Calu3 (cell line): Measurements from ENCODE around the gene NUMA1. TPM values are rescaled to one million over a fixed set of nuclear protein-coding genes. Genes with fewer than 3 reads are reported as not detected.
A peak's percentile ranks its signal among the peaks of the same experiment; 100 is the strongest.

Experiments
- BruUV-seq: library from RNA; stranded (reverse); fragments of 400-500 nt; replicated peaks from 2 replicates; lab custom pipeline; 2021; lab: Mats Ljungman, UMichigan
- CTCF ChIA-PET: fragments of 300-600 bp; sonication (Branson Sonifier 250); formaldehyde crosslinking; loops from one replicate; lab custom pipeline; 2022; ENCODE audit warnings: antibody characterized with exemption; lab: Charles Lee
- DNase-seq: peaks from one replicate; pipeline ENCODE4 v3.0.0; 2022
- H3K27ac Mint-ChIP-seq: one replicate; pipeline ENCODE4 v1.8.0; 2022; ENCODE audit warnings: mixed read lengths; ENCODE audit not compliant: unreplicated experiment
- H3K27me3 Mint-ChIP-seq: one replicate; pipeline ENCODE4 v1.8.0; 2022; ENCODE audit warnings: mixed read lengths; ENCODE audit not compliant: unreplicated experiment
- H3K36me3 Mint-ChIP-seq: one replicate; pipeline ENCODE4 v1.8.0; 2022; ENCODE audit warnings: mild to moderate bottlenecking, moderate library complexity, mixed read lengths; ENCODE audit not compliant: insufficient read depth, unreplicated experiment
- H3K4me1 Mint-ChIP-seq: one replicate; pipeline ENCODE4 v1.8.0; 2022; ENCODE audit warnings: mild to moderate bottlenecking, low read depth, mixed read lengths; ENCODE audit not compliant: unreplicated experiment
- H3K4me3 Mint-ChIP-seq: one replicate; pipeline ENCODE4 v1.8.0; 2022; ENCODE audit warnings: mild to moderate bottlenecking, low read depth, moderate library complexity, mixed read lengths; ENCODE audit not compliant: unreplicated experiment
- H3K9me3 Mint-ChIP-seq: one replicate; pipeline ENCODE4 v1.8.0; 2022; ENCODE audit warnings: low read depth, mixed read lengths; ENCODE audit not compliant: unreplicated experiment
- intact Hi-C: fragments of 100-400 bp; cut with micrococcal nuclease; formaldehyde crosslinking; loops from one replicate; pipeline ENCODE4 v1.10.0; 2022; ENCODE audit not compliant: unreplicated experiment
- total RNA-seq: library from RNA; stranded (reverse); gene quantifications from 2 replicates; pipeline ENCODE4 v1.2.3, GENCODE V29; 2022
- TF ChIP-seq, protein P1 (sequence below): fragments of 200-600 bp; IDR thresholded peaks from one replicate; pipeline ENCODE4 v1.8.0; 2022; ENCODE audit warnings: antibody characterized with exemption; ENCODE audit not compliant: unreplicated experiment

Gene NUMA1
- total RNA-seq, 1 experiment from 2014 or later: 146 TPM

DNA sequence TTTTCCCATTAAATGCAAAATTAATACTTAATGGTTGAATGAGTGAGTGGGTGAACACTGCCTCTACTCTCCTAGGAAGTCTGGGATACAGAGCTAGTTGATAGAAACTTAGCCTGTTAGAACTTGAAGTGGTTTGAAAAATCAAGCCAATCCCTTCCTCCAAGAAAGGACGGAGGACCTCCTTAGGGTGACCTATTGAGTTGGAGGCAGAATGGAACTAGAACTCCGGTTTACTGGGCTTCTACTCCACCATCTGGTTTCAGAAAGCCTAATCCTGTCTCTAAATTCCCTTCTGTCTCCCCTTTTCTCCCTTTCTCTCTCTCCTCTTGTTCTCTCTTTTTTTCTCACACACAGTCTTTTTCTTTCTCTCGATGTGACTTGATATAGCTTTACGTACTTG lies 101.2 kb downstream of the NUMA1 start:
- TF ChIP-seq, protein P1, sequence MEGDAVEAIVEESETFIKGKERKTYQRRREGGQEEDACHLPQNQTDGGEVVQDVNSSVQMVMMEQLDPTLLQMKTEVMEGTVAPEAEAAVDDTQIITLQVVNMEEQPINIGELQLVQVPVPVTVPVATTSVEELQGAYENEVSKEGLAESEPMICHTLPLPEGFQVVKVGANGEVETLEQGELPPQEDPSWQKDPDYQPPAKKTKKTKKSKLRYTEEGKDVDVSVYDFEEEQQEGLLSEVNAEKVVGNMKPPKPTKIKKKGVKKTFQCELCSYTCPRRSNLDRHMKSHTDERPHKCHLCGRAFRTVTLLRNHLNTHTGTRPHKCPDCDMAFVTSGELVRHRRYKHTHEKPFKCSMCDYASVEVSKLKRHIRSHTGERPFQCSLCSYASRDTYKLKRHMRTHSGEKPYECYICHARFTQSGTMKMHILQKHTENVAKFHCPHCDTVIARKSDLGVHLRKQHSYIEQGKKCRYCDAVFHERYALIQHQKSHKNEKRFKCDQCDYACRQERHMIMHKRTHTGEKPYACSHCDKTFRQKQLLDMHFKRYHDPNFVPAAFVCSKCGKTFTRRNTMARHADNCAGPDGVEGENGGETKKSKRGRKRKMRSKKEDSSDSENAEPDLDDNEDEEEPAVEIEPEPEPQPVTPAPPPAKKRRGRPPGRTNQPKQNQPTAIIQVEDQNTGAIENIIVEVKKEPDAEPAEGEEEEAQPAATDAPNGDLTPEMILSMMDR: no peak
- no peak for DNase-seq
- Mint-ChIP-seq H3K27me3 (no peaks in the 10 kb centered on the region), H3K27ac (no peak overlapping the region), H3K36me3 (peaks cover 9% of the 10 kb centered on the region), H3K4me1 (no peaks in the 10 kb centered on the region), H3K9me3 (no peaks in the 10 kb centered on the region), H3K4me3 (no peak overlapping the region)
- no TSS peak for BruUV-seq
- CTCF ChIA-PET: no interaction called here
- intact Hi-C loops: loop anchor here (5.0 kb wide), 1 partner anchor 453 kb away; the partner anchor contains the start of gene CLPB

DNA sequence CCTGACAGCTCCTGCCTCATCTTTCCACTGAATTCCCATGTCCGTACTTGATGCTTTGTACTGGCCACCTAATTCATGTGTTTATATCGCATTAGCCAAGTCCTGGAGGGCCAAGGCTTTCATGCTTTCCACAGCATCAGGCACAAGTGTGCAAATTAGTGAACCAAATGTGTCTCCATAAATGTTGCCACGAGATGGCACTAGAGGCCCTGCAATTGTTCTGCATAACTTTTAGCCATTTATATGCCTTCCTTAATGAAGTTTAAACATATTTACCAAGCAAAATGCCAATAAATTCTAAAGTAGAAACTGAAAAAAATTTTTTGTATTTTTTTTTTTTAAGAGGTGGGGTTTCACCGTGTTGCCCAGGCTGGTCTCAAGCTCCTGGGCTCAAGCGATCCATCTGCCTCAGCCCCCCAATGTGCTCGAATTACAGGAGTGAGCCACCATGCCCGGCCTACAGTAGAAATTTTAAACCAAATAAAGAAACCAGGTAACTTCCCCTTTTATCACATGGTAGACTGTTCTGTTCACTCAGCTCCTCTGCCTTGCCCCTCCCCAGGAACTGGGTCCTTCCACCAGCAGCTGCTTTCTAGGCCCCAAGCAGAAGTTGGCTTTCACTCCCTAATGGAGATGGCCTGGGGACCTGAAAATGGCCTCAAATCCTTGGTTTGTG lies 102.5 kb downstream of the NUMA1 start:
- Mint-ChIP-seq H3K4me3 (no peak overlapping the region), H3K27ac (no peak overlapping the region), H3K36me3 (peaks cover 9% of the 10 kb centered on the region), H3K27me3 (no peaks in the 10 kb centered on the region), H3K4me1 (no peaks in the 10 kb centered on the region), H3K9me3 (no peaks in the 10 kb centered on the region)
- TF ChIP-seq, protein P1: peak; percentile 42
- no TSS peak for BruUV-seq
- peak; percentile 59 for DNase-seq
- CTCF ChIA-PET: no interaction called here
- intact Hi-C loops: loop anchor here (5.0 kb wide), 1 partner anchor 454 kb away; the partner anchor contains the start of gene CLPB

DNA sequence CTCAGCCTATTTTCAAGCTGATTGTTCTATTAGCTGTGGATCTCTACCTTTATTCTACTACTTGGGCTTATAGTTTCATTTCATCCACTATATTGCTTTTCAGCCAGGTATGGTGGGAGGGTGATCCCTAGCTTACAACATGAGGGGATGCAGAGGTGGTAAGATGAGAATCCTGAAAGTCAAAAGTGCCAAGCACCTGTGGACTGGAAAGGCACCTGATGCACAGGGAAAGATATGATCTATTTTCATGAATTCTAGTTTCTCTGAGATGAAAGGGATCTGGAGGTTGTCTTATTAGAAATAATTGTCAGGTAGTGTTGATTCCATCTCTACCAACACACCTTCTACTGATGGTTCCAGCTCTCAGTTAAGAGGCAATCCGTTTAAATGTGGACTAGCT lies 103.3 kb downstream of the NUMA1 start:
- H3K9me3 Mint-ChIP-seq: no peaks in the 10 kb centered on the region
- H3K4me3 Mint-ChIP-seq: no peak overlapping the region
- intact Hi-C loops: loop anchor here (5.0 kb wide), 1 partner anchor 455 kb away; the partner anchor contains the start of gene CLPB
- H3K27me3 Mint-ChIP-seq: no peaks in the 10 kb centered on the region
- no TSS peak for BruUV-seq
- no peak for DNase-seq
- TF ChIP-seq, protein P1: no peak
- CTCF ChIA-PET: no interaction called here
- no peak overlapping the region for H3K27ac Mint-ChIP-seq
- no peaks in the 10 kb centered on the region for H3K4me1 Mint-ChIP-seq
- H3K36me3 Mint-ChIP-seq: peaks cover 9% of the 10 kb centered on the region

DNA sequence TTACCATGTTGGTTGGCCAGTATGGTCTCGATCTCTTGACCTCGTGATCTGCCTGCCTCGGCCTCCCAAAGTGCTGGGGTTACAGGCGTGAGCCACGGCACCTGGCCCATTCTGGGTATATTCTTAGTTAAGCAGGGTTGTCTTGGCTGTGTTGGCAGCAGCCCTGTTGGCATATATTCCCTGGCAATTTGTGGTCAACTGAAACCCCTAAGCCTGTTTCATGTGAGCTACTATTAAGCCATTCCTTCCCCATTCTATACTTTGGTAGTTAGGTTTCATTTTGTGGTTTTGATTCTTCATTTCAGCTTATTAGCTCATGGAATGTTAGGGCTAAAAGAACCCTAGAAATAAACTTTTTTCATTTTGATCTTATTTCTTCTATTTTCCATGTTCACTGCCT lies 103.8 kb downstream of the NUMA1 start:
- intact Hi-C loops: loop anchor here (5.0 kb wide), 1 partner anchor 456 kb away; the partner anchor contains the start of gene CLPB
- CTCF ChIA-PET: no interaction called here

More for the DNA sequence above, 103.8 kb downstream of the NUMA1 start:
- no peaks in the 10 kb centered on the region for H3K4me1 Mint-ChIP-seq
- no peaks in the 10 kb centered on the region for H3K9me3 Mint-ChIP-seq
- H3K4me3 Mint-ChIP-seq: no peak overlapping the region
- no peaks in the 10 kb centered on the region for H3K27me3 Mint-ChIP-seq
- H3K27ac Mint-ChIP-seq: no peak overlapping the region
- TF ChIP-seq, protein P1: no peak
- H3K36me3 Mint-ChIP-seq: peaks cover 9% of the 10 kb centered on the region
- no TSS peak for BruUV-seq
- DNase-seq: no peak
